Mucosa of stomach (tissue), 1 donor: ENCODE results near the gene IGBP1.
"Not testable (repeated sequence)": the region's sequence is repeated elsewhere in the genome, so short reads cannot be mapped to it uniquely, and the experiment has no call there.

Experiments
- H3K27me3 ChIP-seq: one replicate; pipeline ENCODE4 v1.7.0; 2013; ENCODE audit warnings: mild to moderate bottlenecking, low read length; ENCODE audit not compliant: control insufficient read depth, insufficient read depth
- H3K36me3 ChIP-seq: one replicate; pipeline ENCODE4 v1.7.0; 2013; ENCODE audit warnings: low read length; ENCODE audit not compliant: control insufficient read depth, insufficient read depth
- H3K4me1 ChIP-seq: one replicate; pipeline ENCODE4 v1.7.0; 2013; ENCODE audit warnings: mild to moderate bottlenecking, low read length; ENCODE audit not compliant: control insufficient read depth, insufficient read depth
- H3K4me3 ChIP-seq: one replicate; pipeline ENCODE4 v1.7.0; 2013; ENCODE audit warnings: low read length
- H3K9ac ChIP-seq: one replicate; pipeline ENCODE4 v1.7.0; 2013; ENCODE audit warnings: mild to moderate bottlenecking, low read length, moderate library complexity
- H3K9me3 ChIP-seq: one replicate; pipeline ENCODE4 v1.7.0; 2013; ENCODE audit warnings: mild to moderate bottlenecking, low read length, moderate library complexity; ENCODE audit not compliant: control insufficient read depth
- donor health status: Pancreatic carcinoma.

The IGBP1 gene

DNA sequence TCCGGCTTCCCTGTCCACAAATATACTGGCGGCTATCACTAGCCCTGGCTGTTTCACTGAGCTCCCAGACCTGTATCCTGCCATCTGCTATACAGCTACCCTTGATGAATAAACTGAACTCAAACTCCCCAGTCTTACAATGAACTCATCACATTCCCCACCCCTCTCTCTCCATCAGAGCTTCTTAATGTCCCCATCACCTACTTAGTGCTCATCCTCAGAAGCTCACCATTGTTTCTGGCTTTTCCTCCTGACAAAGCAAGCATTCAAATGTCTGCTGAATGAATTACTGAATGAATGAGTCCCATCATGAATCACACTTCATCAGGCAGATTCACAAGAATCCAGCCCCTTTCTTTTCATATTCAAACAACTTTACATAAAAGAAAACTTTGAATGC lies 38.4 kb downstream of the IGBP1 start:
- no peaks in the 10 kb centered on the region for H3K9me3 ChIP-seq
- H3K4me1 ChIP-seq = no peaks in the 10 kb centered on the region
- no peaks in the 10 kb centered on the region for H3K27me3 ChIP-seq
- no peak overlapping the region for H3K4me3 ChIP-seq
- H3K9ac ChIP-seq = no peak overlapping the region
- no peaks in the 10 kb centered on the region for H3K36me3 ChIP-seq

- no peaks in the 10 kb centered on the region for H3K4me1 ChIP-seq
Observed at GRCh38 chrX:70172221-70172620, 39.0 kb downstream of the IGBP1 start.

GRCh38 chrX:70172964-70173363 lies 39.7 kb downstream of the IGBP1 start:
- H3K9ac ChIP-seq = no peak overlapping the region
- H3K9me3 ChIP-seq = no peaks in the 10 kb centered on the region
- H3K36me3 ChIP-seq = no peaks in the 10 kb centered on the region
- H3K4me3 ChIP-seq = no peak overlapping the region
- no peaks in the 10 kb centered on the region for H3K27me3 ChIP-seq
- no peaks in the 10 kb centered on the region for H3K4me1 ChIP-seq

More at GRCh38 chrX:70172221-70172620, 39.0 kb downstream of the IGBP1 start:
- Histone ChIP-seq H3K27me3 (no peaks in the 10 kb centered on the region), H3K9ac (no peak overlapping the region), H3K4me3 (no peak overlapping the region), H3K36me3 (no peaks in the 10 kb centered on the region), H3K9me3 (no peaks in the 10 kb centered on the region)

DNA sequence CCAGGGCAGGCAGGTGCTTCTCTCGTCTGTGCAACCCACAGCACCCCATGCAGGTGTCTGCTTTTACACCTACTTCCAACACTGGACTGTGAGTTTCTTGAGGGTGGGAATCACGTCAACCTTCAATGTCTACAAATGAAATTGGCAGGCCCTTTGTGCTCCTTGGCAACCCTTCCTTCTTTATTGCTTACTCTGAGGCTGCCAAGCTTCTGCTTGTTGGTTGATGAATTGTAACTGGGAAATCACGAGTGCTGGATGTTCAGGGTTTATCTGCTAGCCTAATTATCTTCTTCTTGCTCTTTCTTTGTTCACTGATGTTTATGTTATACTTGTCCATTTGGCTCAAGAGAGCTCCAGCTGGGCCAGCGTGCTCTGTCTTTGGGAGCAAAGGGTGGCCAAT lies 41.5 kb downstream of the IGBP1 start:
- H3K27me3 ChIP-seq = no peaks in the 10 kb centered on the region
- H3K9ac ChIP-seq = no peak overlapping the region
- H3K36me3 ChIP-seq = no peaks in the 10 kb centered on the region
- no peaks in the 10 kb centered on the region for H3K4me1 ChIP-seq
- H3K4me3 ChIP-seq = no peak overlapping the region
- H3K9me3 ChIP-seq = no peaks in the 10 kb centered on the region

DNA sequence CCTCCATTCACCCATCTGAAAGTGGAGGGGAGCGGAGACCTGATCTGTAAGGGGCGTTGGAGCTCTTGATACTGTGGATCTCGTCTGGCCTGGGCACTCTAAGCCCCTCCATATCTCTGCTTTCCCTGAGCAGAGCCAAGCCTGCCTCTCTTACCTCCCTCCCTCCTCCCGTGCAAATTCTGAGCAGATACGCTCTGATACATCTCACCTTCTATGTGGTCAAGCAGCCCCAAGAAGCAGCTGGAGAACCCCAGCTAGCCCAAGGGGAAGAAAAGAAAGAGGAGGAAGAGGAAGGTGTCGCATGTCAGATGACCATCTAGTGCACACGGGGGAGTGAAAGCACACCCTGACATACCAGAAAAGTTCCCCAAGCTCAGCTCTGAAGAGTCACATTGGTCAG lies 42.1 kb downstream of the IGBP1 start:
- Histone ChIP-seq H3K27me3 (no peaks in the 10 kb centered on the region), H3K9ac (no peak overlapping the region), H3K36me3 (no peaks in the 10 kb centered on the region)

GRCh38 chrX:70176938-70177533 lies 43.8 kb downstream of the IGBP1 start, which contains the start of gene DGAT2L6:
Gene DGAT2L6, plus strand, starts transcription at chrX:70177483. Its CDS starts 100 bp downstream, at chrX:70177583.
- Histone ChIP-seq H3K27me3 (no peaks in the 10 kb centered on the region), H3K9ac (no peak within 1 kb of the TSS), H3K4me3 (no peak within 1 kb of the TSS), H3K4me1 (no peaks in the 10 kb centered on the region), H3K9me3 (no peaks in the 10 kb centered on the region), H3K36me3 (no peaks in the 10 kb centered on the region)

More for the DNA sequence above, 42.1 kb downstream of the IGBP1 start:
- Histone ChIP-seq H3K4me3 (no peak overlapping the region), H3K9me3 (no peaks in the 10 kb centered on the region), H3K4me1 (no peaks in the 10 kb centered on the region)

DNA sequence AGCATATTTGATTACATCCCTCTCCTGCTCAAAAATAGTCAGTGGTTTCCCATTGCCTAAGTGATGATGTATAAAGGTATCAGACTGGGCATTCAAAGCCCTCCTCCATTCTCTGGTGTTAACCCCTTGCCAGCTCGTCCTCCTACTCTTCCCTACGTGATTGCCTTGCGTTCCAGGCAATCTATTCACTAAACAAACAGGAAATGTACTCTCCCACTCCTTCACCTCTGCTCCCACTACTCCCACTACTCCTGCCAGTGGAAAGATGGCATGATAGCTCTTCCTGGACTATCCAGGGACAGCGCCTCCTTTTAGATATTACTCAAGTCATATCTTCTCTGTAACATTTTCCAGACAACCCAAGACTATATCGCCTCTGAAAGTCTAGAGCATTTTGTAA lies 49.8 kb downstream of the IGBP1 start:
- Histone ChIP-seq H3K9me3 (no peaks in the 10 kb centered on the region), H3K9ac (no peak overlapping the region), H3K27me3 (no peaks in the 10 kb centered on the region), H3K4me3 (no peak overlapping the region), H3K36me3 (no peaks in the 10 kb centered on the region), H3K4me1 (no peaks in the 10 kb centered on the region)

DNA sequence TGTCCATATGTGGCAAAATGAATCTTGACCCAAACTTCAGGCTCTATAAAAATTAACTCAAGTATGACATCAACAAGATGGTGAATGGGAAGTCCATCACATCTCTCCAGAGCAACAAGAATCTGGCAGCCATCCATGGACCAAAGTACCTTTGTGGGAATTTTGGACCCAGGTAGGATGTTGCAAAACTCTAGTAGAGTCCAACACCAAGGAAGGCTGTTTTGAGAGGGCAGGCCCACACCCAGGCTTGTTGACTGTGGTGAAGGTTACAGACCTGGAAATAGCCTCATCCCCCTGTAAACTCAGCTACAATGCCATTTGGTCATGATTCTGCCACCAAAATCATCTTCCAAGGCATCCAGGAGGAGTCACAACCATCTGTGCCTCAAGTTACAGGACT lies 57.0 kb downstream of the IGBP1 start:
- Histone ChIP-seq H3K4me1 (no peaks in the 10 kb centered on the region), H3K36me3 (no peaks in the 10 kb centered on the region), H3K27me3 (no peaks in the 10 kb centered on the region), H3K4me3 (no peak overlapping the region), H3K9me3 (no peaks in the 10 kb centered on the region), H3K9ac (no peak overlapping the region)

- Histone ChIP-seq H3K27me3 (no peaks in the 10 kb centered on the region), H3K9ac (no peak overlapping the region), H3K4me1 (no peaks in the 10 kb centered on the region), H3K9me3 (no peaks in the 10 kb centered on the region), H3K36me3 (no peaks in the 10 kb centered on the region), H3K4me3 (no peak overlapping the region)
Observed at GRCh38 chrX:70196961-70197720, 63.9 kb downstream of the IGBP1 start.

DNA sequence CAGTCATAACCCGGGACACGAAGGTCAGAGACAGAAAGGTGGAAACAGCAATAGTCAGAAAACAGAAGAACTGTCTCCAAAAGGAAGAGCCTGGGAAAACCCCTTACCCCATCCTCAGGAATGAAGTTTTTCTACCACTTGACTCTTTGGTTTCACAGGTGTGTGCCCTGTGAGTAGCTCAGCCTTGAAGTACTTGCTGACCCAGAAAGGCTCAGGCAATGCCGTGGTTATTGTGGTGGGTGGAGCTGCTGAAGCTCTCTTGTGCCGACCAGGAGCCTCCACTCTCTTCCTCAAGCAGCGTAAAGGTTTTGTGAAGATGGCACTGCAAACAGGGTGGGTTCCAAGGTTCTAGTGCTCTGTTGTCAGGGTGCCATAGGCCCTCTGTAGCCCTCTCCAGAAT lies 68.5 kb downstream of the IGBP1 start:
- no peaks in the 10 kb centered on the region for H3K36me3 ChIP-seq
- no peaks in the 10 kb centered on the region for H3K9me3 ChIP-seq
- no peak overlapping the region for H3K4me3 ChIP-seq
- no peaks in the 10 kb centered on the region for H3K4me1 ChIP-seq
- H3K27me3 ChIP-seq = no peaks in the 10 kb centered on the region
- H3K9ac ChIP-seq = no peak overlapping the region

DNA sequence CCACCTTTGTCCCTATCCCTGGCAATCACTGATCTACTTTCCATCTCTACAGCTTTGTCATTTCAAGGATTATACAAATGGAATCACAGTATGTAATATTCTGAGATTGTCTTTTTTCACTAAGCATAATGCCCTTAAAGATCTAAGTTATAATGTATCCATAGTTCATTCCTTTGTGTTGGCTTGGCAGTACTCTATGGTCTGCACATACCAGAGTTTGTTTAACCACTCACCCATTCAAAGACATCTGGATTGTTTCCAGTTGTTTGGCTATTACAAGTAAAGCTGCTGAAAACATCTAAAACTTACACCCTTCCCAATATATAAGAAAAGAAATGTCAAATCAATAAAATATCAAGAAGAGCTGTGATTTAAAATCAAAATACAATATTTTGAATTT lies 75.2 kb downstream of the IGBP1 start:
- Histone ChIP-seq H3K4me1 (no peaks in the 10 kb centered on the region), H3K9ac (no peak overlapping the region), H3K4me3 (no peak overlapping the region), H3K27me3 (no peaks in the 10 kb centered on the region), H3K36me3 (no peaks in the 10 kb centered on the region), H3K9me3 (no peaks in the 10 kb centered on the region)

- not testable (repeated sequence) for H3K36me3 ChIP-seq, H3K4me3 ChIP-seq, H3K27me3 ChIP-seq, H3K9ac ChIP-seq, H3K4me1 ChIP-seq, H3K9me3 ChIP-seq
Observed at GRCh38 chrX:70209570-70209969, 76.3 kb downstream of the IGBP1 start.
